Lower lobe of right lung (tissue), 2 donors: ENCODE measurements around the gene MST1. TPM values are rescaled to one million over a fixed set of nuclear protein-coding genes. Genes with fewer than 3 reads are reported as not detected.
A peak's percentile ranks its signal among the peaks of the same experiment; 100 is the strongest.
"Not testable (repeated sequence)": the region's sequence is repeated elsewhere in the genome, so short reads cannot be mapped to it uniquely, and the experiment has no call there.

Experiments used
- ATAC-seq, 2 donors: fragments of 200-7000 bp; cut with Tn5 transposase; one replicate each; pipeline ENCODE4 v1.9.1; 2020 to 2022; ENCODE audit warnings: mild to moderate bottlenecking in 2 of 2, moderate library complexity in 2 of 2
- DNase-seq: peaks from one replicate; pipeline ENCODE4 v3.0.0-alpha.2; 2020
- H3K27ac ChIP-seq: fragments of 200-600 bp; one replicate; pipeline ENCODE4 v1.8.0; 2022
- H3K27me3 ChIP-seq: fragments of 200-600 bp; one replicate; pipeline ENCODE4 v1.8.0; 2022; ENCODE audit warnings: low read depth
- H3K36me3 ChIP-seq: fragments of 200-600 bp; one replicate; pipeline ENCODE4 v1.8.0; 2022; ENCODE audit warnings: mild to moderate bottlenecking
- H3K4me1 ChIP-seq: fragments of 200-600 bp; one replicate; pipeline ENCODE4 v1.8.0; 2022
- H3K4me3 ChIP-seq: fragments of 200-600 bp; one replicate; pipeline ENCODE4 v1.8.0; 2022; ENCODE audit warnings: mild to moderate bottlenecking
- H3K9me3 ChIP-seq: fragments of 200-600 bp; one replicate; pipeline ENCODE4 v1.8.0; 2022
- intact Hi-C: fragments of 100-400 bp; cut with DNase I; formaldehyde crosslinking; loops from one replicate; pipeline ENCODE4 v1.11.0; 2022
- total RNA-seq: library from RNA; stranded (reverse); fragmentation: NEBNext Ultra II Directional; extraction: Animal tissue kit (Norgen Biotek cat#: 25700); gene quantifications from one replicate; pipeline ENCODE4 v1.2.1, GENCODE V29; 2021
- TF ChIP-seq, protein P1 (sequence below): fragments of 200-600 bp; IDR thresholded peaks from one replicate; pipeline ENCODE4 v1.8.0; 2022; ENCODE audit warnings: antibody characterized with exemption, mild to moderate bottlenecking
- donor health status: DM: no; HTN: yes; CAD: no; lungs with severe emphysema.

Gene MST1
- total RNA-seq, 1 donor from 2014 or later: 17.5 TPM

DNA sequence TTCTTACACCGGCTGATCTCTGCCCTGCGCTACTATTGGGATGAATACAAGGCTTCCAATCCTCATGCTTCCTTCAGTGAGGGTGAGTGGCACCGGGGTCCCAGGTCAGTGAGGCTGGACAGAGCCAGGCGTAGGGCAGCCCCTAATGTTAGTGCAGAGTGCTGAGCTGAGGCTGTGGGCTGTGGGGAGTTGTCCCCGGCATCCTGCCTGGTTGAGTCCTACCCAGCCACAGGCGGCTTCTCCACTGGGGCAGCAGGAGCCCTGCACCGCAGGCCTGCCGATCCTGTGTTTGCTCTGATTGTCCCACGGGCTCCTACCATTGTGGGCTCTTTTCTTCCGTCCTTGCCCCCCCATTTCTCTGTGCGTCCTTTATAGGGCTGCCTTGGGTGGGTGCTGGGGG lies 13.4 kb upstream of the MST1 start:
- no peak overlapping the region for H3K4me3 ChIP-seq
- no peak for ATAC-seq
- no peaks in the 10 kb centered on the region for H3K27me3 ChIP-seq
- H3K27ac ChIP-seq: no peak overlapping the region
- intact Hi-C loops: no loop called here
- peaks cover 8% of the 10 kb centered on the region for H3K4me1 ChIP-seq
- TF ChIP-seq, protein P1, sequence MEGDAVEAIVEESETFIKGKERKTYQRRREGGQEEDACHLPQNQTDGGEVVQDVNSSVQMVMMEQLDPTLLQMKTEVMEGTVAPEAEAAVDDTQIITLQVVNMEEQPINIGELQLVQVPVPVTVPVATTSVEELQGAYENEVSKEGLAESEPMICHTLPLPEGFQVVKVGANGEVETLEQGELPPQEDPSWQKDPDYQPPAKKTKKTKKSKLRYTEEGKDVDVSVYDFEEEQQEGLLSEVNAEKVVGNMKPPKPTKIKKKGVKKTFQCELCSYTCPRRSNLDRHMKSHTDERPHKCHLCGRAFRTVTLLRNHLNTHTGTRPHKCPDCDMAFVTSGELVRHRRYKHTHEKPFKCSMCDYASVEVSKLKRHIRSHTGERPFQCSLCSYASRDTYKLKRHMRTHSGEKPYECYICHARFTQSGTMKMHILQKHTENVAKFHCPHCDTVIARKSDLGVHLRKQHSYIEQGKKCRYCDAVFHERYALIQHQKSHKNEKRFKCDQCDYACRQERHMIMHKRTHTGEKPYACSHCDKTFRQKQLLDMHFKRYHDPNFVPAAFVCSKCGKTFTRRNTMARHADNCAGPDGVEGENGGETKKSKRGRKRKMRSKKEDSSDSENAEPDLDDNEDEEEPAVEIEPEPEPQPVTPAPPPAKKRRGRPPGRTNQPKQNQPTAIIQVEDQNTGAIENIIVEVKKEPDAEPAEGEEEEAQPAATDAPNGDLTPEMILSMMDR: no peak
- DNase-seq: no peak
- H3K36me3 ChIP-seq: peaks cover 87% of the 10 kb centered on the region
- no peaks in the 10 kb centered on the region for H3K9me3 ChIP-seq

DNA sequence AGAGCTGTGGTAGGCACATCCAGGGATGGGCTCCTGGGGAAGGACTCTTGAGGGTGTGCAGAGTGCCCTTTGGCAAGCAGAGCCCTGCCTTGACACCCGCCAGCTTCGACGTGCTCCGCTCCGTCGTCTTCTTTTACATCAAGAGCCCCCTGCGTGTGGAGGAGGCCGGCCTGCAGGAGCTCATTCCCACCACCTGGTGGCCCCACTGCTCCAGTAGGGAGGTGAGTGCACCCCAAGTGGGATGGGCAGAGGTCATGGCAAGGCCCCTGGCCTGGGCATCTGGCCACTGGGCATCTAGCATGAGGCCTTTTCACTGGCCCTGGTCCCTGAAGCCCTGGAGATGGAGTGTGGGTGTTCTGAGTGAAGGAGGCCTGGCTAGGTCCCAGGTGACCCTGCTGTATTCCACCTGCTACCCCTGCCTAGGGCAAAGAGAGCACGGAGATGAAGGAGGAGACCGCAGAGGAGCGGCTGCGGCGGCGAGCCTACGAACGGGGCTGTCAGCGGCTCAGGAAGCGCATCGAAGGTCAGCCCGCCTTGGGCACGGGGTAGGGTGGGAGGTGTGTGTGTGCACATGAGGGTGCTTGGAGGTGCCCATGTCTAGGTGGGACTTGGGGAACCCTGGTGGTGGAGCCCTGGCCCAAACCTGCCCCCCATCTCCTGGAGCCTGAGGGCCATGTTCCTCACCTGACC lies 12.3 kb upstream of the MST1 start:
- DNase-seq (no peak), ATAC-seq (no peak)
- intact Hi-C loops: no loop called here
- TF ChIP-seq, protein P1: peak; percentile 34
- Histone ChIP-seq H3K9me3 (no peaks in the 10 kb centered on the region), H3K4me1 (peaks cover 8% of the 10 kb centered on the region), H3K36me3 (peaks cover 89% of the 10 kb centered on the region), H3K4me3 (no peak overlapping the region), H3K27ac (no peak overlapping the region), H3K27me3 (no peaks in the 10 kb centered on the region)

GRCh38 chr3:49700453-49701128 lies 11.3 kb upstream of the MST1 start:
- TF ChIP-seq, protein P1: no peak
- Histone ChIP-seq H3K4me1 (peaks cover 8% of the 10 kb centered on the region), H3K27me3 (no peaks in the 10 kb centered on the region), H3K9me3 (no peaks in the 10 kb centered on the region), H3K4me3 (no peak overlapping the region), H3K27ac (no peak overlapping the region), H3K36me3 (peaks cover 79% of the 10 kb centered on the region)
- DNase-seq (no peak), ATAC-seq (no peak)
- intact Hi-C loops: no loop called here

GRCh38 chr3:49700014-49700413 lies 10.7 kb upstream of the MST1 start:
- intact Hi-C loops: no loop called here
- Histone ChIP-seq H3K36me3 (peaks cover 74% of the 10 kb centered on the region), H3K4me3 (no peak overlapping the region), H3K9me3 (no peaks in the 10 kb centered on the region), H3K27ac (no peak overlapping the region), H3K4me1 (peaks cover 8% of the 10 kb centered on the region), H3K27me3 (no peaks in the 10 kb centered on the region)
- DNase-seq (no peak), ATAC-seq (no peak)
- TF ChIP-seq, protein P1: no peak

DNA sequence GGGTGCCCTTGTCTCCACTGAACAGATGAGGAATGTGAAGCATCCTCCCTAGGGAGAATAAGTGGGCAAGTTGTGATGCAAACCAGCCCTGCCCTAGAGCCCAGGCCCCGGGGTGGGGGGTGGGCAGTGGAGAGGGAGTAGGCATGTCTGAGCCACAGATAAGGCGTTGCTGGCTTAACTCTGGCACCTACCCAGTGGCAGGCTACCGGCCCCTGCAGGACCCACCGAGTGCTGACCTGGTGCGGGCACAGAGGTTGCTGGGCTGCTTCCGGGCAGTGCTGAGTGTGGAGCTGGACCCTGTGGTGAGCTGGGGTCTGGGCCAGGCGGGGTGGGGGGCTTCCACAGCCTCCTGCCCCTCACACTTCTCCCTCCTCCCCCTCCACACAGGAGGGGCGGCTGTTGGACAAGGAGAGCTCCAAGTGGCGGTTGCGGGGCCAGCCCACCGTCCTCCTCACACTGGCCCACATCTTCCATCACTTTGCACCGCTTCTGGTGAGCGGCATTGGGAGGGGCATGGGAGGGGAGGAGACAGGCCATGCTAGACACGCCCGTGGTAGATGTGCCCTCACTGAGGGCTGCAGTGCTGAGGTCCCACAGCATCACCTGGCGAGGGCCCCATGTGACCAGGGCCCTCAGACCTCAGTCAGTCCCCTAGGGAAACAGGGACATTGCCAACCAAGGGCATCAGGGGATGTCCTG lies 10.2 kb upstream of the MST1 start:
- DNase-seq (no peak), ATAC-seq (peak; percentile 25 to 54)
- Histone ChIP-seq H3K36me3 (peaks cover 68% of the 10 kb centered on the region), H3K27ac (no peak overlapping the region), H3K9me3 (no peaks in the 10 kb centered on the region), H3K4me3 (no peak overlapping the region), H3K27me3 (no peaks in the 10 kb centered on the region), H3K4me1 (peaks cover 8% of the 10 kb centered on the region)
- intact Hi-C loops: no loop called here
- TF ChIP-seq, protein P1: no peak

DNA sequence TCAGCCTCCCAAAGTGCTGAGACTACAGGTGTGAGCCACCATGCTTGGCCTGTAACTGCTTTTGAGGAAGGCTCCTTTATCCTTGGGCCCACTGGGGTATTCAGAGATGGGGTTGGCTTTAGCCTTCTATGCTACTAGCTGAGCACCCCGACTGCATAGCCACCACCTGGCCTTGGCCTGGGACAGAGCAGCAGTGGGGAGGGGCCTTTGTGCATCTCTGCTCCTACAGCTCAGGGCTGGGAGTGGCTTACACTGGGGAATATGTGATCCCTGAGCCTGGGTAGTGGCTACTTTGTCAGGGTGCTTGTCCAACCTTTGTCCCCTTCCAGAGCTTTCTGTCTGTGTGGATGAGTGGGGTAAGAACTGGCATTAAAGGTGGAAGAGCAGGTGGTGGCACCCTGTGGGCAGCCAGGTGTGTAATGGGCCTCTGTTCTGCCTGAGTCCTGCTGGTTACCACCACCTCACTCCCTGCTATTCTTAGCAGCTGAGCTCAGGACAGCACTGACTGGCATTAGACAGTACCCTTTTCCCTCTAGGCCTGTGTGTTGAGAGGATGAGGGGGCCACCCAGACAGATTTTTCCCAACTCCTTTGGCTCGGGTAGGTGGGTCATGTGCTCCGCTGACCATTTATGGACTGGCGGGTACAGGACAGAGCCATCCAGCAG lies 6.2 kb upstream of the MST1 start:
- H3K27me3 ChIP-seq, ATAC-seq, DNase-seq, H3K4me3 ChIP-seq, H3K9me3 ChIP-seq, intact Hi-C loops, H3K27ac ChIP-seq: not testable (repeated sequence)
- H3K4me1 ChIP-seq: peaks cover 11% of the 10 kb centered on the region
- H3K36me3 ChIP-seq: peaks cover 35% of the 10 kb centered on the region

DNA sequence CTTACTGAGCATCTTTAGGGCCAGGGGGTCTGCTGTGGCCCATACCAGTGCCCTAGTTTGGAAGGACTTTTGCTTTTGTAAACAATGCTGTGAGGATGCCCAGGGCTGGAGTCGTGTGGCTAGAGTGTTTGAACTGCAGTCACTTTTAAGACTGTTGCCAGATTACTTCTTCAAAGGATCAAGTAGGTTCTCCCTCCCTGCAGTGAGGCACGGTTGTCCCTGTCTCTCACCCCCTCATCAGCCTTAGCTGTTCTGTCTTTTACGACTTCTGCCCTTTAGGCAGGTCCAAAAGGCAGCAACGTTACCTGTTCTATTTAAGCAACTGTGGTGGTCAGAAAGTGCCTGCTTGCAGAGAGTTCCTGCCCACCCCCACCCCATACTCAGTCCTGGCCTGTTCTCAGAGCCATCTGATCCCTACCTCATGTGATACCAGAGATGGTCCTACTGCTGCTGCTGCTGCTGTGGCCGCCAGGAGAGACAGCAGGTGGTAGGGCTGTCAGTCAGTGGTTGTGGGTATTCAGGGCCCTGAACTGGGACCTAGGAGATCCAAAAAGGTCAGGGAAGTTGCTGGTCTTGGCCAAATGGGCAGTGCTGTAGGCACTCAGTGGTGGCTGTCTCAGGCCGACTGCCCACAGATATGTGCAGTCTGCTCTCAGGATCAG lies 5.3 kb upstream of the MST1 start:
- H3K27me3 ChIP-seq, ATAC-seq, H3K4me3 ChIP-seq, H3K27ac ChIP-seq, H3K9me3 ChIP-seq, DNase-seq, intact Hi-C loops: not testable (repeated sequence)
- Histone ChIP-seq H3K4me1 (peaks cover 18% of the 10 kb centered on the region), H3K36me3 (peaks cover 26% of the 10 kb centered on the region)

- H3K27me3 ChIP-seq, DNase-seq, H3K9me3 ChIP-seq, intact Hi-C loops, H3K27ac ChIP-seq, H3K36me3 ChIP-seq, H3K4me3 ChIP-seq, ATAC-seq: not testable (repeated sequence)
- H3K4me1 ChIP-seq: peaks cover 27% of the 10 kb centered on the region
Observed at GRCh38 chr3:49691481-49691880, 2.2 kb upstream of the MST1 start.
